Right lobe of liver (tissue), 6 donors: ENCODE data around the gene APOL2. TPM values are rescaled to one million over a fixed set of nuclear protein-coding genes. Genes with fewer than 3 reads are reported as not detected.
"Not testable (repeated sequence)": the region's sequence is repeated elsewhere in the genome, so short reads cannot be mapped to it uniquely, and the experiment has no call there.

ENCODE experiments used
- ATAC-seq, 4 donors: fragments of 200-7000 bp; cut with Tn5 transposase; one replicate each; pipeline ENCODE4 v1.9.1; 2020; ENCODE audit warnings: mild to moderate bottlenecking in 4 of 4, moderate library complexity in 4 of 4
- DNase-seq, 3 donors: peaks; one replicate each; pipeline ENCODE4 v3.0.0-alpha.2; 2020
- H3K27ac ChIP-seq, 3 donors: fragments of 200-600 bp; one replicate each; pipeline ENCODE4 v1.8.0; 2022
- H3K27me3 ChIP-seq, 2 donors: fragments of 200-600 bp; one replicate each; pipeline ENCODE4 v1.8.0; 2022
- H3K36me3 ChIP-seq, 4 donors: fragments of 200-600 bp; sonication (generic) in 1 of 4; one replicate each; pipeline versions ENCODE4 v1.5.1 to v1.8.0; 2017 to 2022; ENCODE audit warnings: control low read depth in 1 of 4
- H3K4me1 ChIP-seq, 4 donors: fragments of 200-600 bp; sonication (generic) in 1 of 4; one replicate each; pipeline versions ENCODE4 v1.5.1 to v1.8.0; 2017 to 2022; ENCODE audit warnings: control low read depth in 1 of 4
- H3K4me3 ChIP-seq, 3 donors: fragments of 200-600 bp; one replicate each; pipeline ENCODE4 v1.8.0; 2022
- H3K9me3 ChIP-seq, 4 donors: fragments of 200-600 bp; sonication (generic) in 1 of 4; one replicate each; pipeline versions ENCODE4 v1.5.1 to v1.8.0; 2017 to 2022; ENCODE audit warnings: control low read depth in 1 of 4
- POLR2A ChIP-seq: fragments of 450-650 bp; IDR thresholded peaks from one replicate; pipeline ENCODE4 v1.6.1; 2017; ENCODE audit warnings: antibody characterized with exemption, mild to moderate bottlenecking
- WGBS: methylation state at CpG from one replicate; pipeline ENCODE4 v1.1.6; 2018; ENCODE audit warnings: low coverage, low lambda C conversion rate; ENCODE audit not compliant: insufficient coverage; ENCODE audit errors: missing lambda C conversion rate; 5-methylcytosine and 5-hydroxymethylcytosine counted together
- intact Hi-C, 2 donors: fragments of 100-400 bp; cut with DNase I; formaldehyde crosslinking; loops; one replicate each; pipeline versions ENCODE4 v1.11.2 to v1.14.1; 2022
- total RNA-seq, 6 experiments: library from RNA; depleted of rRNA in 2 of 6; stranded (reverse); fragments of >200 nt in 2 of 6; fragmentation: NEBNext Ultra II Directional in 3 of 6; extraction: Animal tissue kit (Norgen Biotek cat#: 25700) in 3 of 6; gene quantifications; one replicate each; pipeline versions ENCODE4 v1.1.0 to v1.2.4, GENCODE V29; 2016 to 2023
- TF ChIP-seq, protein P1 (sequence below), 4 donors: fragments of 200-600 bp in 3 of 4; fragments of 450-650 bp in 1 of 4; IDR thresholded peaks; one replicate each; pipeline versions ENCODE4 v1.5.1 to v1.8.0; 2016 to 2022; ENCODE audit warnings: antibody characterized with exemption in 4 of 4, mild to moderate bottlenecking in 2 of 4
- donor health status: DM: no; HTN: yes; CAD: no.
- donor health status: DM: no; HTN: no; CAD: no.
- donor health status: DM: no; HTN: no; CAD: no.
- donor health status: DM: no; HTN: yes; CAD: no.
- donor health status: DM: no; HTN: yes; CAD: no.

The APOL2 gene
- total RNA-seq, 6 experiments from 2014 or later: 40.8 to 121 (median 57.5) TPM

GRCh38 chr22:36233796-36234195 lies 5.5 kb downstream of the APOL2 start:
- Histone ChIP-seq H3K27me3 (no peaks in the 10 kb centered on the region), H3K4me1 (peaks cover 0 to 22% (median 11%) of the 10 kb centered on the region in 4 donors), H3K9me3 (no peaks in the 10 kb centered on the region), H3K4me3 (no peak overlapping the region), H3K36me3 (peaks cover 0 to 34% (median 17%) of the 10 kb centered on the region in 4 donors), H3K27ac (no peak overlapping the region)
- ATAC-seq (no peak), DNase-seq (no peak)
- intact Hi-C loops: loop anchor here (10.0 kb wide), 1 partner anchor 51 kb away; no protein-coding TSS in a partner anchor
- TF ChIP-seq POLR2A: no peak
- TF ChIP-seq, protein P1, sequence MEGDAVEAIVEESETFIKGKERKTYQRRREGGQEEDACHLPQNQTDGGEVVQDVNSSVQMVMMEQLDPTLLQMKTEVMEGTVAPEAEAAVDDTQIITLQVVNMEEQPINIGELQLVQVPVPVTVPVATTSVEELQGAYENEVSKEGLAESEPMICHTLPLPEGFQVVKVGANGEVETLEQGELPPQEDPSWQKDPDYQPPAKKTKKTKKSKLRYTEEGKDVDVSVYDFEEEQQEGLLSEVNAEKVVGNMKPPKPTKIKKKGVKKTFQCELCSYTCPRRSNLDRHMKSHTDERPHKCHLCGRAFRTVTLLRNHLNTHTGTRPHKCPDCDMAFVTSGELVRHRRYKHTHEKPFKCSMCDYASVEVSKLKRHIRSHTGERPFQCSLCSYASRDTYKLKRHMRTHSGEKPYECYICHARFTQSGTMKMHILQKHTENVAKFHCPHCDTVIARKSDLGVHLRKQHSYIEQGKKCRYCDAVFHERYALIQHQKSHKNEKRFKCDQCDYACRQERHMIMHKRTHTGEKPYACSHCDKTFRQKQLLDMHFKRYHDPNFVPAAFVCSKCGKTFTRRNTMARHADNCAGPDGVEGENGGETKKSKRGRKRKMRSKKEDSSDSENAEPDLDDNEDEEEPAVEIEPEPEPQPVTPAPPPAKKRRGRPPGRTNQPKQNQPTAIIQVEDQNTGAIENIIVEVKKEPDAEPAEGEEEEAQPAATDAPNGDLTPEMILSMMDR (IDR thresholded peaks at IDR 0.05): no peak
- 78% methylated on average over 4 of the region's 7 CpGs for WGBS

DNA sequence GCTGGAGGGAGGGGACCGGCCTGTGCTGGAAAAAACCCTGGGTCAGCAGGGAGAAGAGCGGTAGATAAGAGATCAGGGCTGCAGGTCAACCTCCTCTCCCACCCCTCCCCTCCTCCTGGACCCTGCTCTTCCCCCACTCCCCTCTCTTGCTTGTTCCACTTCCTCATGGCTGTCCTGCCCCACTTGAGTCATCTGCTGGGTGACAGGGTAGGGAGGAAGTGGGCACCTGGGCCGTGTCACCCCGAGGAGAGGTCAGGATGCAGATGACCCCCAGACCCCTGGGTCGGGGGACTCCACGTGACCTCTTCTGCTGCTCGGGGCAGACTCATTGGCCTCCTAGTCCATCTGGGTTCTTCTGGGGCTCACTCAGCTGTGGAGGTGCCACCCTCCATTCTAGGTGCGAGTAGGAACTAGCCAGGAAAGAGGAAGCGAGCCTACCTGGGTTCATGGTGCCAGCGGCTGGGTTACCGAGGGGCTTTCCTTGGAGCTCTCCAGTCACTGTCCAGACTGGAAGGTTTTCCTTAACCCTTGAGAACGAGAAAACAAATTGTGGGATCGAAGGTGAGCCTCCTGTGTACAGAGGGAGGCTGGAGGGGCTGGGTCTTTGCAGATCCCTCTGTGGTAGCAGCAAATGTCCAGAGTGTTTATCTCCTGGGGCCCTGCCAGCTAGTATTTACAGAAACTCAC lies 6.5 kb downstream of the APOL2 start:
- H3K27me3 ChIP-seq: no peaks in the 10 kb centered on the region
- H3K36me3 ChIP-seq: peaks cover 0 to 42% (median 17%) of the 10 kb centered on the region in 4 donors
- no peak for TF ChIP-seq POLR2A
- TF ChIP-seq, protein P1 (IDR thresholded peaks at IDR 0.05): no peak
- DNase-seq (no peak), ATAC-seq (peak in 1 of 4 donors; percentile 11)
- H3K27ac ChIP-seq: no peak overlapping the region
- H3K4me3 ChIP-seq: no peak overlapping the region
- 49% methylated on average over 8 of the region's 13 CpGs for WGBS
- H3K4me1 ChIP-seq: peaks cover 0 to 22% (median 9%) of the 10 kb centered on the region in 4 donors
- intact Hi-C loops: loop anchor here (10.0 kb wide), 1 partner anchor 52 kb away; no protein-coding TSS in a partner anchor
- H3K9me3 ChIP-seq: no peaks in the 10 kb centered on the region

GRCh38 chr22:36231051-36231450 lies 8.3 kb downstream of the APOL2 start:
- intact Hi-C loops: loop anchor here (10.0 kb wide), 1 partner anchor 54 kb away; no protein-coding TSS in a partner anchor
- not testable (repeated sequence) for DNase-seq, H3K27ac ChIP-seq, H3K4me3 ChIP-seq, ATAC-seq, H3K9me3 ChIP-seq, H3K27me3 ChIP-seq
- WGBS: 78% methylated on average over 3 of the region's 5 CpGs
- H3K36me3 ChIP-seq: peaks cover 0 to 47% (median 17%) of the 10 kb centered on the region in 4 donors
- peaks cover 0 to 12% (median 2%) of the 10 kb centered on the region in 4 donors for H3K4me1 ChIP-seq

DNA sequence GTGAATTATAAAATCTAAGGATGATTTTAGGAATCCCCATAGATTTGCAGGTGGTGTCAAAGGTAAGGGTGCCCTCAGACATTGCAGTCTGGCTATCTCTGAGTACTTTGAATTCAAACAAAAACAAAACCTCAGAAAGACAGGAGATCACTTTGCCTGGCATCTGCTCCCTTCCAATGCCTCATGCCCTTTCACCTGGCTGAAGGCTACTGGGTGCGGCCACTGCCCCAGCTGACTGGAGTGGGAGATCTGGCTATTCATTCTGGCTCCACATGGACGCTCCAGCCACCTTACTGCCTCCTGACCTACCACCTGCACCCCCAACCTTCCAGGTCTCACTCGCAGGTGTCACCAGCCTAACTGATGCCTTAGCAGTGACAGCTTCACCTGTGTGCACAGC lies 9.7 kb downstream of the APOL2 start:
- intact Hi-C loops: loop anchor here (10.0 kb wide), 2 partner anchors 55 to 85 kb away; no protein-coding TSS in a partner anchor
- ATAC-seq: peak; percentile 4 to 54 (median 38)
- peaks cover 0 to 47% (median 17%) of the 10 kb centered on the region in 4 donors for H3K36me3 ChIP-seq
- H3K9me3 ChIP-seq, H3K27ac ChIP-seq, H3K27me3 ChIP-seq, H3K4me3 ChIP-seq, DNase-seq: not testable (repeated sequence)
- H3K4me1 ChIP-seq: peaks cover 0 to 12% (median 0%) of the 10 kb centered on the region in 4 donors
- WGBS: 100% methylated on average over 1 of the region's 3 CpGs

- intact Hi-C loops: loop anchor here in 1 of 2 donors (10.0 kb wide), 1 partner anchor 84 kb away; no protein-coding TSS in a partner anchor
- H3K27ac ChIP-seq: no peak overlapping the region
- H3K36me3 ChIP-seq: peaks cover 0 to 44% (median 17%) of the 10 kb centered on the region in 4 donors
- 90% methylated on average over 2 of the region's 7 CpGs for WGBS
- peaks cover 0 to 10% (median 0%) of the 10 kb centered on the region in 4 donors for H3K4me1 ChIP-seq
- no peak for DNase-seq
- H3K9me3 ChIP-seq: no peaks in the 10 kb centered on the region
- ATAC-seq: no peak
- TF ChIP-seq POLR2A: no peak
- TF ChIP-seq, protein P1 (IDR thresholded peaks at IDR 0.05): no peak
- no peak overlapping the region for H3K4me3 ChIP-seq
- no peaks in the 10 kb centered on the region for H3K27me3 ChIP-seq
Measured at GRCh38 chr22:36228944-36229343, 10.4 kb downstream of the APOL2 start.

- not testable (repeated sequence) for ATAC-seq, H3K27me3 ChIP-seq, H3K9me3 ChIP-seq, H3K4me1 ChIP-seq, H3K4me3 ChIP-seq, H3K27ac ChIP-seq, DNase-seq
- peaks cover 0 to 42% (median 17%) of the 10 kb centered on the region in 4 donors for H3K36me3 ChIP-seq
- WGBS: 83% methylated on average over 1 of the region's 1 CpG
- intact Hi-C loops: loop anchor here in 1 of 2 donors (10.0 kb wide), 1 partner anchor 84 kb away; no protein-coding TSS in a partner anchor
Measured at GRCh38 chr22:36228369-36228768, 11.0 kb downstream of the APOL2 start.
